ENCODE data around the gene TXNL4B. TPM values are rescaled to one million over a fixed set of nuclear protein-coding genes. Genes with fewer than 3 reads are reported as not detected.

TXNL4B gene
- total RNA-seq, 1 experiment from 2014 or later, result 8.3 TPM

GRCh38 chr16:72108353-72109102, 15.1 kb upstream of the TXNL4B start:
- TF ChIP-seq ZNF671 (CRISPR knock-in tag; IDR thresholded peaks at IDR 0.05), result no peak
- no peak for TF ChIP-seq EMX1 (CRISPR knock-in tag; IDR thresholded peaks at IDR 0.05)
- TF ChIP-seq ETV6 (CRISPR knock-in tag; IDR thresholded peaks at IDR 0.05), result no peak
- TF ChIP-seq ZSCAN18 (CRISPR knock-in tag; IDR thresholded peaks at IDR 0.05), result no peak
- no peak for TF ChIP-seq AR (CRISPR knock-in tag; IDR thresholded peaks at IDR 0.05)
- TF ChIP-seq, protein P1, sequence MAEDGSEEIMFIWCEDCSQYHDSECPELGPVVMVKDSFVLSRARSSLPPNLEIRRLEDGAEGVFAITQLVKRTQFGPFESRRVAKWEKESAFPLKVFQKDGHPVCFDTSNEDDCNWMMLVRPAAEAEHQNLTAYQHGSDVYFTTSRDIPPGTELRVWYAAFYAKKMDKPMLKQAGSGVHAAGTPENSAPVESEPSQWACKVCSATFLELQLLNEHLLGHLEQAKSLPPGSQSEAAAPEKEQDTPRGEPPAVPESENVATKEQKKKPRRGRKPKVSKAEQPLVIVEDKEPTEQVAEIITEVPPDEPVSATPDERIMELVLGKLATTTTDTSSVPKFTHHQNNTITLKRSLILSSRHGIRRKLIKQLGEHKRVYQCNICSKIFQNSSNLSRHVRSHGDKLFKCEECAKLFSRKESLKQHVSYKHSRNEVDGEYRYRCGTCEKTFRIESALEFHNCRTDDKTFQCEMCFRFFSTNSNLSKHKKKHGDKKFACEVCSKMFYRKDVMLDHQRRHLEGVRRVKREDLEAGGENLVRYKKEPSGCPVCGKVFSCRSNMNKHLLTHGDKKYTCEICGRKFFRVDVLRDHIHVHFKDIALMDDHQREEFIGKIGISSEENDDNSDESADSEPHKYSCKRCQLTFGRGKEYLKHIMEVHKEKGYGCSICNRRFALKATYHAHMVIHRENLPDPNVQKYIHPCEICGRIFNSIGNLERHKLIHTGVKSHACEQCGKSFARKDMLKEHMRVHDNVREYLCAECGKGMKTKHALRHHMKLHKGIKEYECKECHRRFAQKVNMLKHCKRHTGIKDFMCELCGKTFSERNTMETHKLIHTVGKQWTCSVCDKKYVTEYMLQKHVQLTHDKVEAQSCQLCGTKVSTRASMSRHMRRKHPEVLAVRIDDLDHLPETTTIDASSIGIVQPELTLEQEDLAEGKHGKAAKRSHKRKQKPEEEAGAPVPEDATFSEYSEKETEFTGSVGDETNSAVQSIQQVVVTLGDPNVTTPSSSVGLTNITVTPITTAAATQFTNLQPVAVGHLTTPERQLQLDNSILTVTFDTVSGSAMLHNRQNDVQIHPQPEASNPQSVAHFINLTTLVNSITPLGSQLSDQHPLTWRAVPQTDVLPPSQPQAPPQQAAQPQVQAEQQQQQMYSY (CRISPR knock-in tag; IDR thresholded peaks at IDR 0.05), result no peak
- no peak for TF ChIP-seq MXD4 (CRISPR knock-in tag; IDR thresholded peaks at IDR 0.05; ENCODE audit: borderline replicate concordance)
- TF ChIP-seq OVOL2 (CRISPR knock-in tag; IDR thresholded peaks at IDR 0.05; ENCODE audit: borderline replicate concordance), result no peak
- TF ChIP-seq ZBTB21 (CRISPR knock-in tag; IDR thresholded peaks at IDR 0.05; ENCODE audit: borderline replicate concordance), result no peak
- no peak for TF ChIP-seq ZNF512 (CRISPR knock-in tag; IDR thresholded peaks at IDR 0.05; ENCODE audit: borderline replicate concordance)
- TF ChIP-seq, protein P2, sequence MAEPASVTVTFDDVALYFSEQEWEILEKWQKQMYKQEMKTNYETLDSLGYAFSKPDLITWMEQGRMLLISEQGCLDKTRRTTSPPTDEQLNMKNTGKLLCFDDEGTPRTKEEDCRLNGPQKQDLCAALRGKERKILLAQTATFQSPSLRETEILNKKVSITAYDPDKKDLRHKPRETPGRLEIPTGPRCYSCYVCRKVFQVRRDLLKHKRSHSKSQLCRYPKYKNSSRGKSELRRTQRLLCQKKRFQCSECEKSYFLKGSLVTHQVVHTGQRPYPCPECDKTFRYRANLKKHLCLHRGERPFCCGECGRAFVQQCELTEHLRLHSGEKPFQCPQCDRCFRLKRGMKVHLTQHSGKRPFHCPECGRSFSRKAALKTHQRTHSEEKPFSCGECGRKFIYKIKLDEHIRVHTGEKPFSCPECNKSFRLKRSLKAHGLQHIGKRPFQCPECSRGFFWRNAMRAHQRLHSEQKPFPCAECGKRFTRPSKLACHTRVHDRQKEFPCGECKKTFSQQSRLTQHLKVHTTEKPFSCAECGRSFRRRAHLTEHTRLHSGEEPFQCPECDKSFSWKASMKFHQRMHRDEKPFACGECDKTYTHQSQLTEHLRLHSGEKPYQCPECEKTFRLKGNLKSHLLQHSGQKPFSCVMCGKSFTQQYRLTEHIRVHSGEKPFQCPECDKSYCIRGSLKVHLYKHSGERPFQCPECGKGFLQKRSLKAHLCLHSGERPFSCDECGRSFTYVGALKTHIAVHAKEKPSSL (CRISPR knock-in tag; conservative IDR thresholded peaks at IDR 0.05), result no peak
- TF ChIP-seq ZNF317 (CRISPR knock-in tag; IDR thresholded peaks at IDR 0.05; ENCODE audit: borderline replicate concordance, low read depth), result no peak
- TF ChIP-seq, protein P3, sequence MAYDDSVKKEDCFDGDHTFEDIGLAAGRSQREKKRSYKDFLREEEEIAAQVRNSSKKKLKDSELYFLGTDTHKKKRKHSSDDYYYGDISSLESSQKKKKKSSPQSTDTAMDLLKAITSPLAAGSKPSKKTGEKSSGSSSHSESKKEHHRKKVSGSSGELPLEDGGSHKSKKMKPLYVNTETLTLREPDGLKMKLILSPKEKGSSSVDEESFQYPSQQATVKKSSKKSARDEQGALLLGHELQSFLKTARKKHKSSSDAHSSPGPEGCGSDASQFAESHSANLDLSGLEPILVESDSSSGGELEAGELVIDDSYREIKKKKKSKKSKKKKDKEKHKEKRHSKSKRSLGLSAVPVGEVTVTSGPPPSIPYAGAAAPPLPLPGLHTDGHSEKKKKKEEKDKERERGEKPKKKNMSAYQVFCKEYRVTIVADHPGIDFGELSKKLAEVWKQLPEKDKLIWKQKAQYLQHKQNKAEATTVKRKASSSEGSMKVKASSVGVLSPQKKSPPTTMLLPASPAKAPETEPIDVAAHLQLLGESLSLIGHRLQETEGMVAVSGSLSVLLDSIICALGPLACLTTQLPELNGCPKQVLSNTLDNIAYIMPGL (CRISPR knock-in tag; IDR thresholded peaks at IDR 0.05), result no peak
- TF ChIP-seq GRHL2 (CRISPR knock-in tag; IDR thresholded peaks at IDR 0.05; ENCODE audit: insufficient replicate concordance, severe bottlenecking), result no peak
- TF ChIP-seq RORB (CRISPR knock-in tag; IDR thresholded peaks at IDR 0.05), result no peak
- POLR2A ChIA-PET, result no interaction called here
- DNase-seq (ENCODE audit: low spot score) (no peak), ATAC-seq (no peak)
- no peaks in the 10 kb centered on the region for H3K9me3 Mint-ChIP-seq
- H3K36me3 Mint-ChIP-seq, result peaks cover 81% of the 10 kb centered on the region
- no peaks in the 10 kb centered on the region for H3K4me1 Mint-ChIP-seq
- no peak overlapping the region for H3K27ac Mint-ChIP-seq
- CTCF ChIA-PET, result no interaction called here
- no peaks in the 10 kb centered on the region; the same call in 1 of the 2 replicates for H3K27me3 Mint-ChIP-seq (ENCODE audit: low read depth)
- no peak overlapping the region for H3K4me3 Mint-ChIP-seq

Data from WTC11 (cell line).